GM12878 (cell line): ENCODE data around the gene HOXC5. TPM values are rescaled to one million over a fixed set of nuclear protein-coding genes. Genes with fewer than 3 reads are reported as not detected.

ENCODE experiments used
- ATAC-seq: fragments of 200-7000 bp; cut with Tn5 transposase; 3 replicates; pipeline ENCODE4 v1.9.1; 2020; ENCODE audit warnings: mild to moderate bottlenecking, moderate library complexity
- BruUV-seq: library from RNA; stranded (reverse); fragments of 400-500 nt; replicated peaks from 2 replicates; lab custom pipeline; 2021; lab: Mats Ljungman, UMichigan
- CTCF ChIA-PET: fragments of 300-600 bp; sonication (Branson Sonifier 250); formaldehyde crosslinking; extraction: SDS; loops from one replicate; lab custom pipeline; 2021; ENCODE audit warnings: inconsistent platforms; lab: Yijun Ruan, JAX
- POLR2A ChIA-PET: fragments of 350-600 bp; formaldehyde crosslinking; extraction: SDS; loops from one replicate; lab custom pipeline; 2021; ENCODE audit warnings: inconsistent platforms; lab: Charles Lee
- RAD21 ChIA-PET: fragments of 300-600 bp; sonication (Branson Sonifier 250); formaldehyde crosslinking; loops from one replicate; lab custom pipeline; 2023; ENCODE audit warnings: antibody characterized with exemption; ENCODE audit not compliant: unreplicated experiment; lab: Charles Lee
- SMC1A ChIA-PET: fragments of 300-600 bp; sonication (Branson Sonifier 250); formaldehyde crosslinking; loops from one replicate; lab custom pipeline; 2023; ENCODE audit not compliant: unreplicated experiment, uncharacterized antibody; lab: Charles Lee
- DNase-seq: peaks from one replicate; pipeline ENCODE4 v3.0.0-alpha.2; 2011; ENCODE audit warnings: low read depth, low spot score
- FAIRE-seq: peaks from 3 replicates; lab custom pipeline; 2011; peaks lifted over from hg19 to GRCh38; lab: Jason Lieb, UNC
- H2AFZ ChIP-seq: 2 replicates; pipeline ENCODE4 v1.6.0; 2011; ENCODE audit warnings: low read depth, low read length, control low read depth; ENCODE audit not compliant: control insufficient read depth
- H3K27ac ChIP-seq: 2 replicates; pipeline ENCODE4 v1.5.1; 2011; ENCODE audit warnings: control low read depth; ENCODE audit not compliant: control insufficient read depth, insufficient read depth
- H3K27me3 ChIP-seq, 2 experiments: replicated peaks in 1 of 2; 2 replicates each; pipeline versions ENCODE4 v1.6.0 to v1.6.1; 2011; ENCODE audit warnings: low read length in 1 of 2; ENCODE audit not compliant: control insufficient read depth in 2 of 2, insufficient read depth in 2 of 2
- H3K36me3 ChIP-seq, 2 experiments: 2 replicates each; pipeline ENCODE4 v1.5.1; 2011; ENCODE audit warnings: low read length in 1 of 2; ENCODE audit not compliant: control insufficient read depth in 2 of 2, insufficient read depth in 2 of 2
- H3K4me1 ChIP-seq: 2 replicates; pipeline ENCODE4 v1.6.1; 2011; ENCODE audit warnings: mild to moderate bottlenecking, low read length, moderate library complexity, mixed read lengths; ENCODE audit not compliant: control insufficient read depth, insufficient read depth
- H3K4me2 ChIP-seq: 2 replicates; pipeline ENCODE4 v1.6.0; 2011; ENCODE audit warnings: control low read depth; ENCODE audit not compliant: control insufficient read depth, insufficient read depth
- H3K4me3 ChIP-seq: fragments of 200-600 bp; sonication (generic); 2 replicates; pipeline ENCODE4 v1.5.1; 2016
- H3K79me2 ChIP-seq: 2 replicates; pipeline ENCODE4 v1.6.0; 2011; ENCODE audit warnings: low read length; ENCODE audit not compliant: control insufficient read depth, insufficient read depth
- H3K9ac ChIP-seq: 2 replicates; pipeline ENCODE4 v1.8.0; 2011; ENCODE audit warnings: low read length, control low read depth, mixed read lengths; ENCODE audit not compliant: control insufficient read depth, insufficient read depth
- H3K9me3 ChIP-seq: replicated peaks from 3 replicates; pipeline ENCODE4 v1.5.1; 2011; ENCODE audit warnings: mild to moderate bottlenecking, low read length; ENCODE audit not compliant: control insufficient read depth, insufficient read depth
- H4K20me1 ChIP-seq: 2 replicates; pipeline ENCODE4 v1.6.0; 2011; ENCODE audit not compliant: control insufficient read depth, insufficient read depth
- BCL11A ChIP-seq: IDR thresholded peaks from 2 replicates; pipeline ENCODE4 v1.6.1; 2011; ENCODE audit warnings: low read depth, low read length
- CBX3 ChIP-seq: fragments of 200-600 bp; sonication (generic); IDR thresholded peaks from 2 replicates; pipeline ENCODE4 v1.6.1; 2016; ENCODE audit warnings: low read depth, borderline replicate concordance
- EGR1 ChIP-seq, 2 experiments: IDR thresholded peaks; 1 replicate in 1 of 2; 2 replicates in 1 of 2; pipeline ENCODE4 v1.6.1; 2011 to 2012; ENCODE audit warnings: low read depth in 2 of 2, low read length in 2 of 2, borderline replicate concordance in 1 of 2, mild to moderate bottlenecking in 1 of 2, moderate library complexity in 1 of 2
- EZH2 ChIP-seq: IDR thresholded peaks from 2 replicates; pipeline ENCODE4 v1.6.1; 2012; ENCODE audit warnings: low read depth, mild to moderate bottlenecking, control low read depth, inconsistent platforms, low read length, borderline replicate concordance; ENCODE audit not compliant: control insufficient read depth
- HDAC2 ChIP-seq: fragments of 200-600 bp; sonication (generic); IDR thresholded peaks from 2 replicates; pipeline ENCODE4 v1.6.1; 2017
- MEF2A ChIP-seq: IDR thresholded peaks from 2 replicates; pipeline ENCODE4 v1.6.1; 2011; ENCODE audit warnings: low read depth, mild to moderate bottlenecking, low read length, moderate library complexity; ENCODE audit not compliant: insufficient read depth
- MEF2B ChIP-seq: fragments of 450-650 bp; IDR thresholded peaks from 2 replicates; pipeline ENCODE4 v1.6.1; 2018; ENCODE audit warnings: mild to moderate bottlenecking, moderate library complexity; ENCODE audit not compliant: partially characterized antibody, poor library complexity, severe bottlenecking
- NFYA ChIP-seq: IDR thresholded peaks from 2 replicates; pipeline ENCODE4 v1.6.1; 2011; ENCODE audit warnings: low read depth, mild to moderate bottlenecking, low read length, improper control_type of control experiment, borderline replicate concordance
- SMC3 ChIP-seq: IDR thresholded peaks from 2 replicates; pipeline ENCODE4 v1.6.1; 2011; ENCODE audit warnings: low read length, improper control_type of control experiment, borderline replicate concordance
- TCF12 ChIP-seq: IDR thresholded peaks from 2 replicates; pipeline ENCODE4 v1.6.1; 2011; ENCODE audit warnings: low read depth, mild to moderate bottlenecking, low read length
- WGBS: methylation state at CpG from one replicate; pipeline ENCODE4 v1.1.6; 2016; ENCODE audit warnings: low lambda C conversion rate; ENCODE audit not compliant: insufficient replicate concordance, insufficient coverage; ENCODE audit errors: missing lambda C conversion rate; 5-methylcytosine and 5-hydroxymethylcytosine counted together
- in situ Hi-C: fragments of 300-500 bp; cut with MboI; formaldehyde crosslinking; loops from 9 replicates; pipeline ENCODE4 v1.14.3; 2018; ENCODE audit warnings: mixed read lengths
- intact Hi-C: fragments of 100-400 bp; cut with micrococcal nuclease; formaldehyde crosslinking; loops from one replicate; pipeline ENCODE4 v1.14.2; 2022; ENCODE audit not compliant: unreplicated experiment
- polyA plus RNA-seq, 11 experiments: library from polyadenylated mRNA; depleted of rRNA in 4 of 11; unstranded in 6 of 11; stranded (reverse) in 5 of 11; fragments of >200 nt; fragmentation: Nextera tagmentation in 4 of 11; fragmentation: Illumina TruSeq in 1 of 11; extraction: Ambion mirVana in 4 of 11; extraction: Trizol in 1 of 11; gene quantifications; 1 replicate in 1 of 11; 2 replicates in 10 of 11; pipeline versions ENCODE4 v1.2.1 to v1.2.3, GENCODE V29; 2011 to 2016; ENCODE audit warnings: inconsistent platforms in 2 of 11, missing spikeins in 2 of 11, low read depth in 1 of 11
- total RNA-seq, 4 experiments: library from RNA; depleted of rRNA in 3 of 4; stranded (reverse); fragments of >200 nt in 3 of 4; fragmentation: Illumina TruSeq in 1 of 4; extraction: Trizol in 1 of 4; gene quantifications; 2 replicates each; pipeline versions ENCODE4 v1.2.1 to v1.2.3, GENCODE V29; 2013 to 2021
- TF ChIP-seq, protein P1 (sequence below): IDR thresholded peaks from 2 replicates; pipeline ENCODE4 v1.6.1; 2012; ENCODE audit warnings: low read depth, low read length, improper control_type of control experiment
- TF ChIP-seq, protein P2 (sequence below): fragments of 450-650 bp; IDR thresholded peaks from 2 replicates; pipeline ENCODE4 v1.6.1; 2016; ENCODE audit warnings: mild to moderate bottlenecking

The HOXC5 gene
- total and polyA plus RNA-seq, 10 of the 15 experiments (the other 5 are each of a cell fraction or from before 2014, with no cell fraction given) = 0.11 TPM; not detected in 9

DNA sequence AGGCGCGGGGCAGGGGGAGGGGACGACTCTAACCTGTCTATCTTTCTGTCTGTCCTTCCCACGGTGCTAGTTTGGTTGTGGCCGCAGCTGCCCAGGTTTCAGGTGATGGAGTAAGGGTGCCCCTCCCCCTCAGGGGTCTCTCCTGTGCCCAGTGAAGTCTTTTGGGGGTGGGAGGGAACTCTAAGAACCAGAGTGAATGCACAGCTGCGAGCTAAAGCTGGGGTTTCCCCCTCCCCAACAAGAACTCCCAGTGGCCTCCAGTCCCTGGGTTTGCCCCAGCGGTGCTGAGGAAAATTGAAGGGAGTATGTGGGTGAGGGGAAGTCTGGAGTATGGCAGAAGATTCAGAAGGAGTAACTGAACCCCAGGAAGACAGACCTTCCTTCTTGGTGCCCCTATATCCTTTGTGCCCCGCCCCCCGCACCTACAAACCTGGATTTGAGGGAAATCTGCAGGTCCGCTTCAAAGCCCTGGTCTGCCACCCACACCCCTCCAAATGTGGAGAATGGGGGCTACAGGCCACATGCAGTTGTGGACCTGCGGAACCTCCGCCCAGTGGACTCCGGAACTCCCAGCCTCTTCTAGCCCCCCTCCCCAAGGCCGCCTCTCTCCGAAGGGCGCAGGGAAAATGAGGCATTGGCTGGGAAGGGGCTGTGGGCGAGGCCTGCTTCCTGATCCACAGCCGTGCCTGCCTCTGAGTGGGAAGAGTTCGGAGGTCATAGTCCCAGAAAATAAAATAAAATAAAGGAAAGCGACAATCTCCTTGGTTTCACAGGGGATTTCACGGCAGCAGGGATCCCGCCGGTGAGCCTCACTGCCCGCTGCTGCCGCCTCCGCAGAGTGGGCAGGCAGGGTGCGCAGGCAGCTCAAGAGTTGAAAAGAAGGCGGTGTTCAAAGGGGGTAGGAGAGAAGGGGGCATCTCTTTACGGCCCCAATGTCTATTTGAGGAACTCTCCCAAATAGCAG lies 36.3 kb upstream of the HOXC5 start:
- ChIA-PET POLR2A (interaction anchor here (0.9 to 1.3 kb wide), 2 partner anchors 10 to 36 kb away, joined by 3 to 4 read pairs; no protein-coding TSS in a partner anchor), CTCF (interaction anchor here (0.8 to 4.2 kb wide), 7 partner anchors 9 to 211 kb away, joined by 3 to 20 read pairs (median 6); partner anchors contain the start of genes HOXC10 and SMUG1), RAD21 (interaction anchor here (0.9 to 1.0 kb wide), 2 partner anchors 9 to 57 kb away, joined by 3 read pairs; partner anchors contain the start of gene HOXC4), SMC1A (interaction anchor here (0.9 to 1.7 kb wide), 9 partner anchors 9 to 232 kb away, joined by 3 to 7 read pairs (median 4); partner anchors contain the start of genes HOXC10 and SMUG1)
- Histone ChIP-seq H3K27me3 (peaks cover 27 to 50% of the 10 kb centered on the region in 2 experiments), H3K36me3 (no peaks in the 10 kb centered on the region), H3K4me1 (peaks cover 7% of the 10 kb centered on the region), H3K4me3 (peak overlapping the region; percentile 54), H3K4me2 (peak overlapping the region; percentile 85), H2AFZ (peak overlapping the region; percentile 38; the same call in 1 of the 2 replicates), H3K9me3 (no peaks in the 10 kb centered on the region), H3K9ac (peak overlapping the region; percentile 30; the same call in 1 of the 2 replicates), H3K27ac (no peak overlapping the region), H4K20me1 (no peaks in the 10 kb centered on the region), H3K79me2 (no peaks in the 10 kb centered on the region)
- in situ Hi-C loops = no loop called here
- FAIRE-seq (peak; percentile 31), ATAC-seq (peak; percentile 21), DNase-seq (no peak)
- no peak for TF ChIP-seq HDAC2
- TF ChIP-seq, protein P1, sequence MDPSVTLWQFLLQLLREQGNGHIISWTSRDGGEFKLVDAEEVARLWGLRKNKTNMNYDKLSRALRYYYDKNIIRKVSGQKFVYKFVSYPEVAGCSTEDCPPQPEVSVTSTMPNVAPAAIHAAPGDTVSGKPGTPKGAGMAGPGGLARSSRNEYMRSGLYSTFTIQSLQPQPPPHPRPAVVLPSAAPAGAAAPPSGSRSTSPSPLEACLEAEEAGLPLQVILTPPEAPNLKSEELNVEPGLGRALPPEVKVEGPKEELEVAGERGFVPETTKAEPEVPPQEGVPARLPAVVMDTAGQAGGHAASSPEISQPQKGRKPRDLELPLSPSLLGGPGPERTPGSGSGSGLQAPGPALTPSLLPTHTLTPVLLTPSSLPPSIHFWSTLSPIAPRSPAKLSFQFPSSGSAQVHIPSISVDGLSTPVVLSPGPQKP = no peak
- TF ChIP-seq NFYA = no peak
- no peak for TF ChIP-seq BCL11A
- no peak for TF ChIP-seq EGR1 (IDR thresholded peaks at IDR 0.05; ENCODE audit: borderline replicate concordance in 1 of 2, low read depth in 2 of 2, low read length in 2 of 2)
- TF ChIP-seq EZH2 = 0 out of 2 replicates have a peak, but pooled peaks have one; percentile 18
- TF ChIP-seq SMC3 = no peak
- TF ChIP-seq MEF2B = no peak
- TF ChIP-seq, protein P2, sequence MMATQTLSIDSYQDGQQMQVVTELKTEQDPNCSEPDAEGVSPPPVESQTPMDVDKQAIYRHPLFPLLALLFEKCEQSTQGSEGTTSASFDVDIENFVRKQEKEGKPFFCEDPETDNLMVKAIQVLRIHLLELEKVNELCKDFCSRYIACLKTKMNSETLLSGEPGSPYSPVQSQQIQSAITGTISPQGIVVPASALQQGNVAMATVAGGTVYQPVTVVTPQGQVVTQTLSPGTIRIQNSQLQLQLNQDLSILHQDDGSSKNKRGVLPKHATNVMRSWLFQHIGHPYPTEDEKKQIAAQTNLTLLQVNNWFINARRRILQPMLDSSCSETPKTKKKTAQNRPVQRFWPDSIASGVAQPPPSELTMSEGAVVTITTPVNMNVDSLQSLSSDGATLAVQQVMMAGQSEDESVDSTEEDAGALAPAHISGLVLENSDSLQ = 0 out of 2 replicates have a peak, but pooled peaks have one; percentile 22
- TF ChIP-seq CBX3 = no peak
- 0 out of 2 replicates have a peak, but pooled peaks have one; percentile 16 for TF ChIP-seq TCF12
- TF ChIP-seq MEF2A = no peak
- BruUV-seq = no TSS peak
- 40% methylated on average over 29 of the region's 29 CpGs for WGBS
- intact Hi-C loops = no loop called here
